GM19455 (cell line): ENCODE results near the gene RHOT2.

ENCODE experiments used
- ATAC-seq: cut with Tn5 transposase; IDR thresholded peaks from one replicate; pipeline ENCODE4 v1.9.1; 2021; ENCODE audit not compliant: unreplicated experiment

Gene RHOT2

GRCh38 chr16:632486-633335 is 35.2 kb upstream of the RHOT2 start:
- no peak for ATAC-seq

GRCh38 chr16:633336-634050 is 34.4 kb upstream of the RHOT2 start:
- ATAC-seq = no peak

- ATAC-seq = no peak
These were observed 33.8 kb upstream of the RHOT2 start for GRCh38 chr16:634051-634670.

- ATAC-seq = no peak
These were observed 32.9 kb upstream of the RHOT2 start for GRCh38 chr16:634996-635395.

DNA sequence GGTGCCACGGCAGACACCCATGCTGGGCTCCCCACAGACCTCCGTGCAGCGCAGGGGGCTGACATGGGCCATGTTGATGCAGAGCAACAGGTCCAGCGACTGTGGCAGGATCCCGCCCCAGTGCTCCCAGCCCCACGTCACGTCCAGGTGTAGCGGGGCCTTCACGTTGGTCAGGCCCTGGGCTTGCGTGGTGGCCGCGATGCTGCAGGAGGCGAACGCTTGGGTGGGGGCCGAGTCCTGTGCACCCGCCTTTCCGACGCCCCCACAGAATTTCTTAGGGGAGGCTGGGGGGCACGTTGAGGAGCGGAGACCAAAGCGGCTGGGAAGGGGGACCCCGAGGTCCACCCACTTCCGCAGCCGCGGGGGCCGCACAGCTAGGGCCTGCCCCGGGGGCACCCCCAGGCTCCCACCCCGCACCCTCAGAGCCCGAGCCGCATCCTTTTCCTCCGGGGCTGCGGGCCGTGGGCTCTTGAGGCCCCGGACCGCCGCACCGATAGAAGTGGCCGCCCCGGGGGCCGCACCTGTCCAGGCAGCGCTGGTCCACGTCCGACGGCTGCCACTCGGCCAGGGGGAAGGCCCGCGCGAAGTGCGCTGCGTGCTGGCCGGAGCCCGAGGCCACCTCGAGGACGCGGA is 32.2 kb upstream of the RHOT2 start:
- ATAC-seq = no peak

DNA sequence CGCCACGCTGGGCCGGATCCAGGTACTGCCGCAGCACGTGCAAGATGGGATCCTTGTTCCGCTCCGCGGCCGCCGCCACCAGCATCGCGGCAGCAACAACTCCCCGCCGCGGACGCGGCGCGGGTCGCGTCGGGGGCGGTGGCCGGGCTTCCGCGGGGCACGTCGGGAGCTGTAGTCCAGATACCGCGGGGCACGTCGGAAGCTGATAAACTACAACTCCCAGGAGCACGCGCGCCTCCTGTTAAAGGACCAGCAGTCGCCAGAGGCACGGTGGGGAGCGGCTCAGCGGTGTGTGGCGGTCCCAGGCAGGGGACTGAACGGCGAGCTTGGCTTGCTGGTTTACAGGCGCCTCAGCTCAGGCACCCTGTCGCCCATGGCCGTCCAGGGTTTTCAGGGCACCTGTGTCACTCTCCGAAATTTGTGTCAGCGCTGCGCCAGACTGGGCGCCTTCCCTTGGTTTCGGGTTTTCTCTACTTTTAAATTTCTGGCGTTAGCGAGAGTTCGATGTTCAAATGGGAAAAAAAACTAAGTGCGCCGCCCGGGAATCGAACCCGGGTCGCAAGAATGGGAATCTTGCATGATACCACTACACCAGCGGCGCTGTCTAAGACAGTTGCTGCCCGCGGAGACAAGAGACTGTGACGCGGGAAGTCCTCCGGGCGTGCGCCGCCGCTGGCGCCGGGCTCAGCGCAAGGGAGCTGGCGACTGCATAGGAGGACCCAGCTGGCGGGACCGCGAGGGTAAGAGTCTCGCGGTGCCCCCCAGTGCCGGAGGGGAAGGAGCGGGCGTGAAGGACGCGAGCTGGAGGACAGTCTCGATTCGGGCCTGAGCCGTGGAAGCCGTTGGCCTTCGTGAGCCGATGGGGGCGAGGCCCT is 31.5 kb upstream of the RHOT2 start, which contains the start of gene METTL26:
Gene METTL26, minus strand, starts transcription at position 100 of the 875 bp plus-strand sequence. Its CDS starts 15 bp downstream, at position 85.
- ATAC-seq = peak; percentile 62

- ATAC-seq = no peak
These were observed 30.6 kb upstream of the RHOT2 start for GRCh38 chr16:637081-638018.

- no peak for ATAC-seq
These were observed 29.8 kb upstream of the RHOT2 start for GRCh38 chr16:638034-638543.

GRCh38 chr16:638836-639235 is 29.1 kb upstream of the RHOT2 start:
- ATAC-seq = no peak

- no peak for ATAC-seq
These were observed 27.3 kb upstream of the RHOT2 start for GRCh38 chr16:640614-641013.

GRCh38 chr16:641326-642188 is 26.4 kb upstream of the RHOT2 start, which contains the start of gene MCRIP2:
TSS of gene MCRIP2 (plus strand) at chr16:641828. CDS start at chr16:641992, 164 bp downstream.
- no peak for ATAC-seq

GRCh38 chr16:642189-643049 is 25.5 kb upstream of the RHOT2 start:
- no peak for ATAC-seq

DNA sequence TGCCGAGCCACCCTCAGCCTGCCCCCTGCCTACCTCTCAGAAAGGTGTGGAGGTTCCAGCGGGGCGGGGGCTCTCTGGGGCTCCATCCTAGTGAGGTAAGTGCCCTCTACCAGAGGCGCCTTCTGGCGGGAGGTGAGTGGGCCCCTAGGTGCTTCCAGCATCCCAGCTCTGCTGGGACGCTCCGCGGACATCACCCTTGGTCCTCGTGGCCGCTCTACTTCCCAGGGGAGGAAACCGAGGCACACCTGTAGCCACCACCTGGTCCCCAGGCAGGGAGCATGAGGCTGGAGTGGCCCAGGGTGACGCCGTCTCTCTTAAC is 24.9 kb upstream of the RHOT2 start:
- ATAC-seq = no peak

- no peak for ATAC-seq
These were observed 23.4 kb upstream of the RHOT2 start for GRCh38 chr16:644556-644955.

DNA sequence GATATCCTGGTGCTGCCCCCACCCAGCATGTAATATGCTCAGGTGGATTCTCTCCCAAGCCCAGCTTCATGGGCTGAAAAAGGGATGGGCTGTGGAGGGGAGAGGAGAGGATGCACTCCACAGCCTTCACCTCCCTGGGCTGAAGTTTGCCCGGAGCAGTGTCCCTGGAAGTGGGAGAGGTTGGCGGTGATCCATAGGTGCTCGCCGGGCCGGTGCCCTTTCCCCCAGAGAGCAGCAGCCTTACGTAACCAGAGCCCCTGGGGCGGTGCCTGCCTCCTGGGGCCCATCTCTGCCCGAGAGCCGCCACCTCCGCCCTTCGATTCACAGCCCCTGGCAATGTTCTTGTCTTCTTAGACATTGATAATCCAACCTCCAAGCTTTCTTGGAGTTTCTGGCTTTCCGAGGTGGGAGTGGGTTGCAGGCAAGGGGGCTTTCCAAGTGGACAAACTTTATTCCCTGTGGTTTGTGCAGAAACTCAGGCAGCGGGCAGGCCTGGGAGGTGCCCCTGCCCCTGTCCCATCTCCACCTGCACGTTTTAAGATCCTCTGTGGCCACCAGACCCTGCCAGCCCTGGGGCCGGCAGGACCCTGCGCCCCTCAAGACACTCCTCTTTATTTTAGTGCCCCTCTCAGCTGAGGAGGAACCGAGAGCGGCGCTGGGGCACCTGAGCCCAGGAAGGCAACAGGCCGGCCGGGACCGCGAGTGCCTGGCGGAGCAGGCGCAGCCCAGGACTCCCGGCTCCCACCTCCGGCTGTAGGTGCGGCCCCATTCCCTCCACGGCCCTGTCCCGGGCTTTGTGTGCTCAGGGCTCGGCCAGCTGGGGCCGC is 21.9 kb upstream of the RHOT2 start:
- ATAC-seq = no peak

- ATAC-seq = no peak
These were observed 21.2 kb upstream of the RHOT2 start for GRCh38 chr16:646679-647172.
